BLaER1 (cell line): ENCODE results near the gene COL4A2.

Experiments used
- H3K27ac ChIP-seq: shearing (Covaris generic); formaldehyde crosslinking; 2 replicates; pipeline ENCODE4 v1.8.1; 2022
- H3K27me3 ChIP-seq: shearing (Covaris generic); formaldehyde crosslinking; 2 replicates; pipeline ENCODE4 v1.8.1; 2022
- H3K36me3 ChIP-seq: shearing (Covaris generic); formaldehyde crosslinking; 2 replicates; pipeline ENCODE4 v1.8.1; 2022
- H3K4me1 ChIP-seq: shearing (Covaris generic); formaldehyde crosslinking; 2 replicates; pipeline ENCODE4 v1.8.1; 2022
- H3K4me2 ChIP-seq: shearing (Covaris generic); formaldehyde crosslinking; 2 replicates; pipeline ENCODE4 v1.8.1; 2022
- H3K4me3 ChIP-seq: shearing (Covaris generic); formaldehyde crosslinking; 2 replicates; pipeline ENCODE4 v1.8.1; 2022
- H3K9ac ChIP-seq: shearing (Covaris generic); formaldehyde crosslinking; 2 replicates; pipeline ENCODE4 v1.8.1; 2022
- H3K9me3 ChIP-seq: shearing (Covaris generic); formaldehyde crosslinking; 2 replicates; pipeline ENCODE4 v1.8.1; 2022
- H4K20me1 ChIP-seq: shearing (Covaris generic); formaldehyde crosslinking; 2 replicates; pipeline ENCODE4 v1.8.1; 2022
- Cebpa-rat ChIP-seq: shearing (Covaris generic); IDR thresholded peaks from 2 replicates; pipeline ENCODE4 v1.8.1; 2022

Gene COL4A2

GRCh38 chr13:110356362-110356761 is 49.3 kb downstream of the COL4A2 start:
- no peak overlapping the region for H3K27ac ChIP-seq
- TF ChIP-seq Cebpa-rat: no peak
- H4K20me1 ChIP-seq: no peaks in the 10 kb centered on the region
- H3K27me3 ChIP-seq: no peaks in the 10 kb centered on the region
- H3K36me3 ChIP-seq: no peaks in the 10 kb centered on the region
- no peak overlapping the region for H3K4me3 ChIP-seq
- H3K4me2 ChIP-seq: no peak overlapping the region
- H3K9me3 ChIP-seq: no peaks in the 10 kb centered on the region
- H3K9ac ChIP-seq: no peak overlapping the region
- H3K4me1 ChIP-seq: peaks cover 29% of the 10 kb centered on the region

GRCh38 chr13:110358381-110358780 is 51.3 kb downstream of the COL4A2 start:
- Histone ChIP-seq H3K4me2 (no peak overlapping the region), H3K27ac (no peak overlapping the region), H3K9ac (no peak overlapping the region), H3K27me3 (no peaks in the 10 kb centered on the region), H3K36me3 (no peaks in the 10 kb centered on the region), H3K4me3 (no peak overlapping the region), H3K4me1 (peaks cover 36% of the 10 kb centered on the region), H4K20me1 (no peaks in the 10 kb centered on the region), H3K9me3 (no peaks in the 10 kb centered on the region)
- no peak for TF ChIP-seq Cebpa-rat

- Histone ChIP-seq H3K4me3 (no peak overlapping the region), H3K4me2 (peak overlapping the region; percentile 57), H3K9ac (no peak overlapping the region), H3K27ac (no peak overlapping the region), H3K4me1 (peaks cover 36% of the 10 kb centered on the region), H3K36me3 (no peaks in the 10 kb centered on the region), H3K27me3 (no peaks in the 10 kb centered on the region), H3K9me3 (no peaks in the 10 kb centered on the region), H4K20me1 (no peaks in the 10 kb centered on the region)
- no peak for TF ChIP-seq Cebpa-rat
Measured at GRCh38 chr13:110359840-110360301, 52.8 kb downstream of the COL4A2 start.

- no peak overlapping the region for H3K9ac ChIP-seq
- peaks cover 36% of the 10 kb centered on the region for H3K4me1 ChIP-seq
- H3K27me3 ChIP-seq: no peaks in the 10 kb centered on the region
- no peak overlapping the region for H3K27ac ChIP-seq
- H3K9me3 ChIP-seq: no peaks in the 10 kb centered on the region
- no peaks in the 10 kb centered on the region for H3K36me3 ChIP-seq
- peak overlapping the region; percentile 57; the same call in 1 of the 2 replicates for H3K4me2 ChIP-seq
- no peak overlapping the region for H3K4me3 ChIP-seq
- no peaks in the 10 kb centered on the region for H4K20me1 ChIP-seq
- TF ChIP-seq Cebpa-rat: no peak
Measured at GRCh38 chr13:110360598-110360997, 53.5 kb downstream of the COL4A2 start.

- H3K4me3 ChIP-seq: no peak overlapping the region
- H3K36me3 ChIP-seq: no peaks in the 10 kb centered on the region
- TF ChIP-seq Cebpa-rat: no peak
- peak overlapping the region; percentile 57 for H3K4me2 ChIP-seq
- H3K27ac ChIP-seq: no peak overlapping the region
- no peaks in the 10 kb centered on the region for H3K27me3 ChIP-seq
- H3K9me3 ChIP-seq: no peaks in the 10 kb centered on the region
- no peak overlapping the region for H3K9ac ChIP-seq
- no peaks in the 10 kb centered on the region for H4K20me1 ChIP-seq
- H3K4me1 ChIP-seq: peaks cover 32% of the 10 kb centered on the region
Measured at GRCh38 chr13:110361365-110361911, 54.4 kb downstream of the COL4A2 start.

- Histone ChIP-seq H3K9ac (no peak overlapping the region), H3K4me3 (no peak overlapping the region), H3K27me3 (no peaks in the 10 kb centered on the region), H4K20me1 (no peaks in the 10 kb centered on the region), H3K4me1 (peaks cover 31% of the 10 kb centered on the region), H3K9me3 (no peaks in the 10 kb centered on the region), H3K27ac (no peak overlapping the region), H3K36me3 (no peaks in the 10 kb centered on the region), H3K4me2 (no peak overlapping the region)
- no peak for TF ChIP-seq Cebpa-rat
Measured at GRCh38 chr13:110363010-110363409, 55.9 kb downstream of the COL4A2 start.

GRCh38 chr13:110364081-110364480 is 57.0 kb downstream of the COL4A2 start:
- Histone ChIP-seq H3K9ac (no peak overlapping the region), H3K27me3 (no peaks in the 10 kb centered on the region), H3K4me3 (no peak overlapping the region)

GRCh38 chr13:110365876-110366275 is 58.8 kb downstream of the COL4A2 start:
- no peak overlapping the region for H3K9ac ChIP-seq
- no peaks in the 10 kb centered on the region for H3K9me3 ChIP-seq
- H3K27ac ChIP-seq: no peak overlapping the region
- H3K4me1 ChIP-seq: peaks cover 12% of the 10 kb centered on the region
- H3K36me3 ChIP-seq: no peaks in the 10 kb centered on the region
- no peaks in the 10 kb centered on the region for H3K27me3 ChIP-seq
- no peak for TF ChIP-seq Cebpa-rat
- H4K20me1 ChIP-seq: no peaks in the 10 kb centered on the region
- H3K4me2 ChIP-seq: no peak overlapping the region
- no peak overlapping the region for H3K4me3 ChIP-seq

More at GRCh38 chr13:110364081-110364480, 57.0 kb downstream of the COL4A2 start:
- peaks cover 30% of the 10 kb centered on the region for H3K4me1 ChIP-seq
- H3K9me3 ChIP-seq: no peaks in the 10 kb centered on the region
- H3K4me2 ChIP-seq: no peak overlapping the region
- TF ChIP-seq Cebpa-rat: no peak
- no peak overlapping the region for H3K27ac ChIP-seq
- H3K36me3 ChIP-seq: no peaks in the 10 kb centered on the region
- H4K20me1 ChIP-seq: no peaks in the 10 kb centered on the region

GRCh38 chr13:110366733-110367132 is 59.6 kb downstream of the COL4A2 start:
- Histone ChIP-seq H3K9me3 (0 out of 2 replicates have a peak, but pooled peaks cover 3% of the 10 kb centered on the region), H3K9ac (no peak overlapping the region), H3K27ac (no peak overlapping the region), H3K36me3 (no peaks in the 10 kb centered on the region), H4K20me1 (no peaks in the 10 kb centered on the region), H3K4me3 (no peak overlapping the region), H3K4me2 (no peak overlapping the region), H3K4me1 (peaks cover 6% of the 10 kb centered on the region), H3K27me3 (no peaks in the 10 kb centered on the region)
- no peak for TF ChIP-seq Cebpa-rat

- peaks cover 12% of the 10 kb centered on the region for H3K4me1 ChIP-seq
- H3K27ac ChIP-seq: no peak overlapping the region
- 0 out of 2 replicates have a peak, but pooled peaks cover 4% of the 10 kb centered on the region for H3K9me3 ChIP-seq
- TF ChIP-seq Cebpa-rat: no peak
- no peak overlapping the region for H3K4me2 ChIP-seq
- no peak overlapping the region for H3K4me3 ChIP-seq
- no peaks in the 10 kb centered on the region for H3K36me3 ChIP-seq
- H3K27me3 ChIP-seq: no peaks in the 10 kb centered on the region
- no peak overlapping the region for H3K9ac ChIP-seq
- H4K20me1 ChIP-seq: no peaks in the 10 kb centered on the region
Measured at GRCh38 chr13:110367620-110368019, 60.5 kb downstream of the COL4A2 start.

- Histone ChIP-seq H3K4me3 (no peak overlapping the region), H3K9ac (no peak overlapping the region), H3K4me2 (no peak overlapping the region), H3K27ac (no peak overlapping the region), H4K20me1 (no peaks in the 10 kb centered on the region), H3K9me3 (0 out of 2 replicates have a peak, but pooled peaks cover 4% of the 10 kb centered on the region), H3K4me1 (peaks cover 20% of the 10 kb centered on the region), H3K27me3 (no peaks in the 10 kb centered on the region), H3K36me3 (no peaks in the 10 kb centered on the region)
- no peak for TF ChIP-seq Cebpa-rat
Measured at GRCh38 chr13:110368408-110368807, 61.3 kb downstream of the COL4A2 start.
